Esophagus squamous epithelium (tissue), 5 donors: ENCODE results near the gene SLC9B2. TPM values are rescaled to one million over a fixed set of nuclear protein-coding genes. Genes with fewer than 3 reads are reported as not detected.
"Not testable (repeated sequence)": the region's sequence is repeated elsewhere in the genome, so short reads cannot be mapped to it uniquely, and the experiment has no call there.

ENCODE experiments used
- DNase-seq: peaks from one replicate; lab custom pipeline; 2025; lab: John Stamatoyannopoulos, UW
- H3K27ac ChIP-seq, 4 donors: fragments of 200-600 bp; sonication (generic); one replicate each; pipeline ENCODE4 v1.5.1; 2016 to 2019; ENCODE audit warnings: mild to moderate bottlenecking in 1 of 4
- H3K27me3 ChIP-seq, 4 donors: fragments of 200-600 bp; sonication (generic); 1 replicate in 3 of 4; 2 replicates in 1 of 4; pipeline versions ENCODE4 v1.5.1 to v1.6.0; 2017 to 2021; ENCODE audit warnings: antibody characterized with exemption in 1 of 4
- H3K36me3 ChIP-seq, 3 donors: fragments of 200-600 bp; sonication (generic); one replicate each; pipeline ENCODE4 v1.5.1; 2016 to 2019
- H3K4me1 ChIP-seq, 3 donors: fragments of 200-600 bp; sonication (generic); one replicate each; pipeline ENCODE4 v1.5.1; 2017 to 2019
- H3K4me3 ChIP-seq, 4 donors: fragments of 200-600 bp; sonication (generic); 1 replicate in 3 of 4; 2 replicates in 1 of 4; pipeline ENCODE4 v1.5.1; 2016 to 2019; ENCODE audit warnings: mild to moderate bottlenecking in 2 of 4, moderate library complexity in 1 of 4
- H3K9me3 ChIP-seq, 3 donors: fragments of 200-600 bp; sonication (generic); one replicate each; pipeline ENCODE4 v1.5.1; 2016 to 2019
- CTCF ChIP-seq, 6 experiments: fragments of 450-650 bp in 4 of 6; fragments of 200-600 bp in 2 of 6; sonication (generic) in 2 of 6; IDR thresholded peaks; one replicate each; pipeline ENCODE4 v1.5.1; 2016 to 2019; ENCODE audit warnings: antibody characterized with exemption in 6 of 6, mild to moderate bottlenecking in 4 of 6, moderate library complexity in 4 of 6
- POLR2A ChIP-seq, 4 donors: fragments of 450-650 bp; IDR thresholded peaks; one replicate each; pipeline ENCODE4 v1.6.1; 2017; ENCODE audit warnings: antibody characterized with exemption in 4 of 4, mild to moderate bottlenecking in 4 of 4, moderate library complexity in 3 of 4
- WGBS, 2 donors: methylation state at CpG; one replicate each; pipeline ENCODE4 v1.1.5; 2018; 5-methylcytosine and 5-hydroxymethylcytosine counted together
- intact Hi-C: fragments of 100-400 bp; cut with DNase I; formaldehyde crosslinking; loops from one replicate; pipeline ENCODE4 v1.15.0; 2022
- total RNA-seq, 4 donors: library from RNA; depleted of rRNA; stranded (reverse); fragments of >200 nt; gene quantifications; one replicate each; pipeline ENCODE4 v1.1.0, GENCODE V29; 2016
- donor health status: DM: yes; HTN: yes; CAD: no.

Gene SLC9B2
- total RNA-seq, 4 donors from 2014 or later: 5.0 to 12.6 (median 8.9) TPM

GRCh38 chr4:102994803-102995202 is 81.8 kb downstream of the SLC9B2 start:
- TF ChIP-seq POLR2A (IDR thresholded peaks at IDR 0.05) (no peak), CTCF (IDR thresholded peaks at IDR 0.05) (no peak)
- no peak for DNase-seq
- Histone ChIP-seq H3K9me3 (no peaks in the 10 kb centered on the region), H3K27ac (no peak overlapping the region), H3K4me3 (no peak overlapping the region), H3K4me1 (no peaks in the 10 kb centered on the region), H3K27me3 (no peaks in the 10 kb centered on the region), H3K36me3 (no peaks in the 10 kb centered on the region)
- intact Hi-C loops: no loop called here
- WGBS, 2 donors: 56 to 82% methylated on average over 1 of the region's 1 CpG

- H3K27me3 ChIP-seq, H3K9me3 ChIP-seq, H3K27ac ChIP-seq, H3K36me3 ChIP-seq, DNase-seq, H3K4me3 ChIP-seq, intact Hi-C loops, H3K4me1 ChIP-seq: not testable (repeated sequence)
Measured at GRCh38 chr4:102993985-102994384, 82.6 kb downstream of the SLC9B2 start.

- DNase-seq: no peak
- H3K4me1 ChIP-seq: no peaks in the 10 kb centered on the region
- WGBS, 2 donors: 86 to 100% methylated on average over 1 of the region's 1 CpG
Measured at GRCh38 chr4:102988429-102989020, 88.0 kb downstream of the SLC9B2 start.

GRCh38 chr4:102981005-102981404 is 95.6 kb downstream of the SLC9B2 start:
- intact Hi-C loops: no loop called here
- H3K27me3 ChIP-seq: no peaks in the 10 kb centered on the region
- no peak for DNase-seq
- no peak overlapping the region for H3K27ac ChIP-seq
- WGBS, 2 donors: 93 to 97% methylated on average over 2 of the region's 2 CpGs
- H3K9me3 ChIP-seq: no peaks in the 10 kb centered on the region
- TF ChIP-seq CTCF (IDR thresholded peaks at IDR 0.05): no peak
- no peak for TF ChIP-seq POLR2A (IDR thresholded peaks at IDR 0.05)
- H3K4me1 ChIP-seq: no peaks in the 10 kb centered on the region
- H3K36me3 ChIP-seq: no peaks in the 10 kb centered on the region
- no peak overlapping the region for H3K4me3 ChIP-seq

More at GRCh38 chr4:102988429-102989020, 88.0 kb downstream of the SLC9B2 start:
- H3K9me3 ChIP-seq: no peaks in the 10 kb centered on the region
- TF ChIP-seq CTCF (IDR thresholded peaks at IDR 0.05): no peak
- no peak for TF ChIP-seq POLR2A (IDR thresholded peaks at IDR 0.05)
- H3K4me3 ChIP-seq: no peak overlapping the region
- intact Hi-C loops: no loop called here
- H3K36me3 ChIP-seq: no peaks in the 10 kb centered on the region
- H3K27ac ChIP-seq: no peak overlapping the region
- H3K27me3 ChIP-seq: no peaks in the 10 kb centered on the region

Other genes starting within 250 kb of the SLC9B2 start
- 100 to 1,000 TPM; 278 to 377 (median 304) TPM for gene UBE2D3, start 249.2 kb downstream of the SLC9B2 start, total RNA-seq
- 10 to 100 TPM in 2 of 4 donors, 1 to 10 TPM in 2; 5.6 to 22.4 (median 11.0) TPM for gene CISD2, start 207.8 kb downstream of the SLC9B2 start, total RNA-seq
- gene SLC9B1, start 57.1 kb downstream of the SLC9B2 start, total RNA-seq: under 1 TPM in 2 of 4 donors, not detected in 2; 0.49 to 0.76 TPM
- gene BDH2, start 23.1 kb upstream of the SLC9B2 start, total RNA-seq: 10 to 100 TPM; 16.4 to 47.1 (median 32.2) TPM
- 10 to 100 TPM in 2 of 4 donors, 1 to 10 TPM in 2; 3.0 to 14.3 (median 7.7) TPM for gene CENPE, start 121.6 kb upstream of the SLC9B2 start, total RNA-seq